ENCODE results near the gene OVOL2. TPM values are rescaled to one million over a fixed set of nuclear protein-coding genes. Genes with fewer than 3 reads are reported as not detected.

Gene OVOL2
- total RNA-seq, 2 experiments from 2014 or later = not detected

DNA sequence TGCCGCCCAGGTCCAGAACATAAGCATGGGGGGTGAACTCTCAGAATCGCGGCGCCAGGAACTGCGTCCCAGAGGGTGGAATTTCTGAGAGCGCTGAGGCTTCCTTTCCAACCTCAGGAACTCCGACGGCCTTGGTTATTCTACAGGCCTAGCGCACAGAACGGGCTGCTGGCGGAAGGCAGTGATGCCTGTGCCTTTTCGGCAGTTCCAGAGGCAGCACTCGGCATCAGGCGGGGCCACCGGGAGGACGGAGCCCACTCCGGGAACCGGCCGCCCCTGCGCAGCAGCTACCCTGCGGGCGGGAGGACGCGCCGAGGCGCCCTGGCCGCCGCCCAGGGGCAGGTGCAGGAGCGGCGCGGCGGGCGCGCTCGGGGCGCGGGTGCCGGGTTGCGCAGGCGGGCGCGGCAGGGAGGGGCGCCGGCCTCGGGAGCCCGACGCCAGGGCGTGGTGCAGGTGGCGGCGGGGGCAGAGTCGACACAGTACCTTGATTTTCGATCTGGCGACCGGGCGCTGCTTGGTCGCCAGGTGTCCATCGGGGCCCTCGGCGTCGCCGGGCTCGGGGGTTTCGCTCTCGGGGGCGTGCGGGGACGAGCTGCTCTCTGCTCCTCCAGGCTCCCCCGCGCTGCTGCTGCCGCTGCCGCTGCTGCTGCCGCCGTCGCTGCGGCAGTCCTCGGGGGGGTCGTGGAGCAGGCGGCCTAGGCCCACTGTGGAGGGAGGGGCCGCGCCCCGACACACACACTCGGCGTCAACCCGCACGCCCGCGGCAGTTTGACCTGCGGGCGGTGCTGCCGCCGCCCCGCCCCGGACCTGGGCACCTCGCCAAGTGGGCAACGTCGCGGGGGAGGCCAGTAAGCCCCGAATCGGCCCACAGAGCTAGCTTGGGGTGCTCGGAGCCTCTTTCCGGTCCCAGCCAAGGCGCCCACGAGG is 1.3 kb downstream of the OVOL2 start:
- intact Hi-C loops (cut with DNase I, micrococcal nuclease) = no loop called here
- ChIA-PET POLR2A (no interaction called here), CTCF (no interaction called here)
- H3K27ac Mint-ChIP-seq = no peak overlapping the region
- H3K36me3 ChIP-seq (ENCODE audit: insufficient read depth, low read length) = no peaks in the 10 kb centered on the region
- TF ChIP-seq CTCF (IDR thresholded peaks at IDR 0.05) = no peak
- peaks cover 70% of the 10 kb centered on the region for H3K27me3 Mint-ChIP-seq
- H3K9me3 ChIP-seq (ENCODE audit: control insufficient read depth in 1 of 2, insufficient read depth in 1 of 2, low read length in 2 of 2) = peaks cover 0 to 10% of the 10 kb centered on the region in 2 experiments
- no peak for ATAC-seq (ENCODE audit: poor library complexity)
- no peaks in the 10 kb centered on the region for H3K9me3 Mint-ChIP-seq
- H3K27me3 ChIP-seq (ENCODE audit: control insufficient read depth in 1 of 2, insufficient read depth in 2 of 2, low read length in 2 of 2) = peaks cover 49 to 71% of the 10 kb centered on the region in 2 experiments
- peaks cover 3% of the 10 kb centered on the region for H3K4me1 ChIP-seq (ENCODE audit: insufficient read depth, low read length)
- DNase-seq = no peak
- H3K4me3 ChIP-seq (ENCODE audit: low read length) = no peak overlapping the region
- H3K36me3 Mint-ChIP-seq (ENCODE audit: low read depth) = no peaks in the 10 kb centered on the region
- H3K4me1 Mint-ChIP-seq (ENCODE audit: low read depth) = peaks cover 5% of the 10 kb centered on the region
- H3K27ac ChIP-seq (ENCODE audit: low read depth in 1 of 2, low read length in 2 of 2) = no peak overlapping the region
- peak overlapping the region; percentile 38 for H3K4me3 Mint-ChIP-seq

- TF ChIP-seq CTCF (IDR thresholded peaks at IDR 0.05) = no peak
- no peak overlapping the region for H3K4me3 Mint-ChIP-seq
- intact Hi-C loops (cut with DNase I, micrococcal nuclease) = no loop called here
- H3K27me3 ChIP-seq (ENCODE audit: control insufficient read depth in 1 of 2, insufficient read depth in 2 of 2, low read length in 2 of 2) = peaks cover 44 to 64% of the 10 kb centered on the region in 2 experiments
- H3K9me3 ChIP-seq (ENCODE audit: control insufficient read depth in 1 of 2, insufficient read depth in 1 of 2, low read length in 2 of 2) = peaks cover 0 to 10% of the 10 kb centered on the region in 2 experiments
- no peaks in the 10 kb centered on the region for H3K9me3 Mint-ChIP-seq
- DNase-seq (no peak), ATAC-seq (ENCODE audit: poor library complexity) (no peak)
- POLR2A ChIA-PET = no interaction called here
- H3K4me1 ChIP-seq (ENCODE audit: insufficient read depth, low read length) = peaks cover 3% of the 10 kb centered on the region
- H3K36me3 Mint-ChIP-seq (ENCODE audit: low read depth) = no peaks in the 10 kb centered on the region
- peaks cover 74% of the 10 kb centered on the region for H3K27me3 Mint-ChIP-seq
- H3K36me3 ChIP-seq (ENCODE audit: insufficient read depth, low read length) = no peaks in the 10 kb centered on the region
- H3K4me3 ChIP-seq (ENCODE audit: low read length) = no peak overlapping the region
- no peak overlapping the region for H3K27ac ChIP-seq (ENCODE audit: low read depth in 1 of 2, low read length in 2 of 2)
- H3K27ac Mint-ChIP-seq = no peak overlapping the region
- CTCF ChIA-PET = no interaction called here
- peaks cover 5% of the 10 kb centered on the region for H3K4me1 Mint-ChIP-seq (ENCODE audit: low read depth)
Measured at GRCh38 chr20:18055261-18055660, 2.5 kb downstream of the OVOL2 start.

- Mint-ChIP-seq H3K4me1 (ENCODE audit: low read depth) (no peaks in the 10 kb centered on the region), H3K27ac (no peak overlapping the region), H3K4me3 (no peak overlapping the region), H3K27me3 (peaks cover 71% of the 10 kb centered on the region), H3K36me3 (ENCODE audit: low read depth) (no peaks in the 10 kb centered on the region), H3K9me3 (no peaks in the 10 kb centered on the region)
- DNase-seq (no peak), ATAC-seq (ENCODE audit: poor library complexity) (no peak)
- Histone ChIP-seq H3K27ac (ENCODE audit: low read depth in 1 of 2, low read length in 2 of 2) (no peak overlapping the region), H3K27me3 (ENCODE audit: control insufficient read depth in 1 of 2, insufficient read depth in 2 of 2, low read length in 2 of 2) (peaks cover 31 to 40% of the 10 kb centered on the region in 2 experiments), H3K9me3 (ENCODE audit: control insufficient read depth in 1 of 2, insufficient read depth in 1 of 2, low read length in 2 of 2) (peaks cover 0 to 10% of the 10 kb centered on the region in 2 experiments), H3K36me3 (ENCODE audit: insufficient read depth, low read length) (no peaks in the 10 kb centered on the region), H3K4me3 (ENCODE audit: low read length) (no peak overlapping the region), H3K4me1 (ENCODE audit: insufficient read depth, low read length) (peaks cover 3% of the 10 kb centered on the region)
- POLR2A ChIA-PET = no interaction called here
- no peak for TF ChIP-seq CTCF (IDR thresholded peaks at IDR 0.05)
- CTCF ChIA-PET = no interaction called here
- intact Hi-C loops (cut with DNase I, micrococcal nuclease) = no loop called here
Measured at GRCh38 chr20:18052856-18053255, 4.9 kb downstream of the OVOL2 start.

Measured in CD4-positive, alpha-beta T cell (primary cell).